C4-2B (cell line): ENCODE results near the gene ASCC3.
"Not testable (repeated sequence)": the region's sequence is repeated elsewhere in the genome, so short reads cannot be mapped to it uniquely, and the experiment has no call there.

Source experiments
- H3K27ac ChIP-seq: fragments of 450-650 bp; 2 replicates; pipeline ENCODE4 v1.5.1; 2017
- CTCF ChIP-seq: fragments of 450-650 bp; conservative IDR thresholded peaks from 2 replicates; pipeline ENCODE4 v1.5.1; 2017; ENCODE audit warnings: mild to moderate bottlenecking
- ZFX ChIP-seq: fragments of 450-650 bp; IDR thresholded peaks from 2 replicates; pipeline ENCODE4 v1.6.1; 2017

The ASCC3 gene

GRCh38 chr6:100833972-100834574 is 47.1 kb downstream of the ASCC3 start:
- TF ChIP-seq CTCF (no peak), ZFX (no peak)
- H3K27ac ChIP-seq: no peak overlapping the region

DNA sequence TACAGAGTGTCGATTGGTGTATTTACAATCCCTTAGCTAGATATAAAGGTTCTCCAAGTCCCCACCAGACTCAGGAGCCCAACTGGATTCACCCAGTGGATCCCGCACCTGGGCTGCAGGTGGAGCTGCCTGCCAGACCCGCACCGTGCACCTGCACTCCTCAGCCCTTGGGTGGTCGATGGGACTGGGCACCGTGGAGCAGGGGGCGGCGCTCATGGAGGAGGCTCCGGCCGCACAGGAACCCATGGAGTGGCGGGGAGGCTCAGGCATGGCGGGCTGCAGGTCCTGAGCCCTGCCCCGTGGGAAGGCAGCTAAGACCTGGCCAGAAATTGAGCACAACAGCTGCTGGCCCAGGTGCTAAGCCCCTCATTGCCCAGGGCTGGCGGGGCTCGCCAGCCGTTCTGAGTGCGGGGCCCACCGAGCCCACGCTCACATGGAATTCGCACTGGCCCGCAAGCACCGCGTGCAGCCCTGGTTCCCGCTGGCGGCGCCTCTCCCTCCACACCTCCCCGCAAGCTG is 52.0 kb downstream of the ASCC3 start:
- H3K27ac ChIP-seq: not testable (repeated sequence)

DNA sequence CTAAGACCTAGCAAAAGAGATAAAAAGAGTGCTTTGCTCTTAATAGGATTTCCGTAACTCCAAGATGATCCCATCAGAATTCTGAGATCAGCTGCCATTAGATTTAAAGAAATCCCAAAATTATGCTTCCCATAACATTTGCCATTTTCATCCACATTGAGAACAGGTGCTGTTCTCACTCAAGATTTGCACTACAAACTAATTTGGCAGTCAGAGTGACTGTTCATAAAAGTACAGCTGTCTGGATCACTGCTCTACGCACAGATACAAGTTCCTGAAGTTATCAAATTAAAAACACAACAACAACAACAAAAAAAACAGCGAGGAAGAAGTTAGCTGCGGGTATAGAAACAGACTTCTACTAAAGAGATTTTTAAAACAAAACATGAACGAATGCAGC is 58.1 kb downstream of the ASCC3 start:
- no peak overlapping the region for H3K27ac ChIP-seq
- TF ChIP-seq ZFX (no peak), CTCF (no peak)

- H3K27ac ChIP-seq: no peak overlapping the region
- TF ChIP-seq ZFX (no peak), CTCF (no peak)
Observed at GRCh38 chr6:100818066-100818465, 63.1 kb downstream of the ASCC3 start.

DNA sequence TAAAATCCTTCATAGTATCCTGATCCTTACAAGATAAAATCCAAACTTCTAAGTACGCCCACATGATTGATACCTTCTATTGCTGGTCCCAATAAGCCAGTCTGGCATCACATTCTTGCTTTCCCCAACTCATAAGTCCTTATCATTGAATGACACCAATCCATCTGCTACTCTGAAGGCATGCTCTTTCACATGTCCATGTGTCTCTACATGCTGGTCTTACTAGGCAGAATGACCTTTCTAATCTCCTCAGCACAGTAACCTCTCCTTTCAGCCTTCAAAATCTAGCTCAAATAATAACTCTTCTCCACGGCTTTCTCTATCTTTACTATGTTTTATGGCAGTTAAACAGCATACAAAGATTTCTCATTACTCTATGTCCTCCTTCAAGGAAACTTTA is 71.1 kb downstream of the ASCC3 start:
- no peak overlapping the region for H3K27ac ChIP-seq
- no peak for TF ChIP-seq ZFX
- TF ChIP-seq CTCF: no peak

GRCh38 chr6:100809346-100809745 is 71.8 kb downstream of the ASCC3 start:
- H3K27ac ChIP-seq: no peak overlapping the region
- TF ChIP-seq CTCF: no peak
- TF ChIP-seq ZFX: no peak

DNA sequence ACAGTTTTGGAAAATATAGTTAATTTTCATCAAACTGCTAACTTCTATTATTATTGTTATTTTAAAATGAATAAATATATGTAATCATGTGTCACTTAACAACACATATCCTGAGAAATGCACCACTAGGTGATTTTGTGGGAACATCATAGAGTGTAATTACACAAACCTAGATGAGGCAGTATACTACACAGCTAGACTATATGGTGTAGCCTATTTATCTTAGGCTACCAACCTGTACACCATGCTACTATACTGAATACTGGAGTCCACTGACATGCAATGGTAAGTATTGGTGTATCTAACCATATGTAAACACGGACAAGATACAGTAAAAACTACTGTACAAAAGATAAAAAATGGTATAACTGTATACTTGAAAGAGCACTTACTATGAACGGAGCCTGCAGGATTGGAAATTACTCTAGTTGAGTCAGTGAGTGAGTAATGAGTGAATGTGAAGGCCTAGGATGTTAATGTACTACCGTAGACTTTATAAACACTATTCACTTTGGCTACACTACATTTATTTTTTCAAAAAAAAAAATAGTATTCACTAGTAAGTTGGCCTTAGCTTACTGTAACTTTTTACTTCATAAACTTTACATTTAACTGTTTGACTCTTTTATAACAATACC is 72.4 kb downstream of the ASCC3 start:
- TF ChIP-seq CTCF (no peak), ZFX (no peak)
- H3K27ac ChIP-seq: no peak overlapping the region

DNA sequence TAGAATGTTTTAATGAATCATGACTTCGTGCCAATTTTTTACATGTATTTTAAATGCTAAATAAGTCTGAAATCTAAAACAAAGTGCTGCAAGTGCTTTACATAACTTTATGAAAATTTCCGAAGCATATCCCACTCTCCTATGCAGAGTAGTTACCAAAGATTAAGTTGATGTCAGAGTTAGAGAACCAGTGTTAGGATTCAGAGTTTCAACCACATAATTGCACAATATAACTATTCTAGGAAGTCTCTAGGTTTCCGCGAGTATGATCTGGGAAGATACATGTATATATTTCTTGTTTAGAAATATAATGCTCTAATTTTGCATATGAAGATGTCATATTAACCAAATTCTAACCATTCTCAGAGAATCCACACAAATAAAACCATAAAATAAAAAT is 74.8 kb downstream of the ASCC3 start:
- H3K27ac ChIP-seq: no peak overlapping the region
- TF ChIP-seq CTCF: no peak
- TF ChIP-seq ZFX: no peak
